C4-2B (cell line): ENCODE results near the gene ELL2.

ENCODE experiments used
- H3K27ac ChIP-seq: fragments of 450-650 bp; 2 replicates; pipeline ENCODE4 v1.5.1; 2017
- ZFX ChIP-seq: fragments of 450-650 bp; IDR thresholded peaks from 2 replicates; pipeline ENCODE4 v1.6.1; 2017
- TF ChIP-seq, protein P1 (sequence below): fragments of 450-650 bp; conservative IDR thresholded peaks from 2 replicates; pipeline ENCODE4 v1.5.1; 2017; ENCODE audit warnings: mild to moderate bottlenecking

The ELL2 gene

DNA sequence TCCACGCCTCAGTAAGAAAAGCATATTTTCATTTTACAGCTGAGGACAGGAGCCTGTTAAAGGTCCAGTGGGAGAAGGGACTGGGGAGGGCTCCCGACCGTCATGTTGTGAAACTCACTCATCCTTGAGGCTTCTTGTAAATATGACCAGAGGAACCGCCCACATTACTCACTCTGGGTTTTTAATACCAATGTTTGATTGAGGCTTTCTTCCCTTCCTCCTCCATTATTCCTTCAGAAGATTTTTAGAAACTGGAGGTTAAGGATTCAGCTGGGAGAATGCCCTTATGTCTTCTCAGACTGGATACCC is 77.7 kb downstream of the ELL2 start:
- H3K27ac ChIP-seq: no peak overlapping the region

DNA sequence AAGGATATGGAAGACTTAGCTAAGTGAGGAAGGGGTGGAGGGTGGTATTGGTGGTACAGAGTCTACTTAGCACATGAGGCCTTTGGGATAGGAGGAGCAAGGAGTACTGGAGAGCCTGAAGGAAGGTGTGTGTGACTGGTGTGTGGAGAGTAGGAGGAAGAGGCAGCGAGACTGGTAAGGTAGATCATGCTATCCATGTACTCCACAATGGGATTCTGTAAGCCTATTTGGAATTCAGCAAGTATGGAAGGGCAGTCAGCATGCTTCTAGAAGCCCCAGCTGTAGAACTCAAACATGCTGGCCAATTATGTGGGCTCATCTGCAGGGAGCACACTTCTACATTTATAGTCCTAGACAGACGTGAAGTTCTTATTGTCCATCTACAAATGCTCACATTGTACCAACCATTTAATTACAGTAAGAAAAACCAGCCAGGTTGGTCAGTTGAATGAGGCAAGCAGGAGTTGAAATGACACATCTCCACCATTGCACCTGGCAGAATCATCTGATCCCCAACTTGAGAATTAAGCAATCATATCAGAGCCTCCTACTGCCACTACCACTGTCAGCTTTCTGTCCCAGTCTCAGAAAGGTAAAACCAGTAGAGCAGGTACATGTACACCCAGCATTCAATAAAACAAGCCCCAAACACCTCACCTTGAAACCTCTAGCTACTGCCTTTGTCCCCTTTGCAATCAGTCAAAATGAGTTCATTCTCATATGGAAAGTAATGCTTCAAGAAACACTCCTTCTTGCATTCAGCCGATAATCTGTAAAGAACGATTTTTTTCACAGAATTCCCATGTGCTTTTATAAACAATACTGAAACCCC is 78.2 kb downstream of the ELL2 start:
- TF ChIP-seq, protein P1, sequence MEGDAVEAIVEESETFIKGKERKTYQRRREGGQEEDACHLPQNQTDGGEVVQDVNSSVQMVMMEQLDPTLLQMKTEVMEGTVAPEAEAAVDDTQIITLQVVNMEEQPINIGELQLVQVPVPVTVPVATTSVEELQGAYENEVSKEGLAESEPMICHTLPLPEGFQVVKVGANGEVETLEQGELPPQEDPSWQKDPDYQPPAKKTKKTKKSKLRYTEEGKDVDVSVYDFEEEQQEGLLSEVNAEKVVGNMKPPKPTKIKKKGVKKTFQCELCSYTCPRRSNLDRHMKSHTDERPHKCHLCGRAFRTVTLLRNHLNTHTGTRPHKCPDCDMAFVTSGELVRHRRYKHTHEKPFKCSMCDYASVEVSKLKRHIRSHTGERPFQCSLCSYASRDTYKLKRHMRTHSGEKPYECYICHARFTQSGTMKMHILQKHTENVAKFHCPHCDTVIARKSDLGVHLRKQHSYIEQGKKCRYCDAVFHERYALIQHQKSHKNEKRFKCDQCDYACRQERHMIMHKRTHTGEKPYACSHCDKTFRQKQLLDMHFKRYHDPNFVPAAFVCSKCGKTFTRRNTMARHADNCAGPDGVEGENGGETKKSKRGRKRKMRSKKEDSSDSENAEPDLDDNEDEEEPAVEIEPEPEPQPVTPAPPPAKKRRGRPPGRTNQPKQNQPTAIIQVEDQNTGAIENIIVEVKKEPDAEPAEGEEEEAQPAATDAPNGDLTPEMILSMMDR: no peak
- TF ChIP-seq ZFX: no peak
- H3K27ac ChIP-seq: no peak overlapping the region

More for the DNA sequence above, 77.7 kb downstream of the ELL2 start:
- TF ChIP-seq ZFX: no peak
- TF ChIP-seq, protein P1: no peak

DNA sequence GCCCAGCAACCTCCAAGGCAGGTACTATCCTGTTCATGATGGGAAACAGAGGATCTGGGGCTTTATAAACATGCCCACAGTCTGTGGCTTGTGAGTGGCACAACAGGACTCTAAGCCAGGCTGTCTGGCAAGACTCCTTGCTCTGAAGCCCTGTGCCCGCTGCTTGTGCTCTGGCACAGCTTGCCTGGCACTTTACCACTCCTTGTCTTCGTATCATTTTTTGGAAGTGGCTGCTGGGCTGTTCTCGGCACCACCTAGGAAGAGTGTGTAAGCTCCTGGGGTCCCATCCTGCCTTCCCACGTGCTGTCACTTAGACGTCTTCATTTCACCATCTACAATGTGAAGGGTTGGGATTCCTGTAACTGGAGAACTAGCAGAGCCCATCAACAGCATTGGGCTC is 79.8 kb downstream of the ELL2 start:
- no peak overlapping the region for H3K27ac ChIP-seq
- TF ChIP-seq, protein P1: no peak
- no peak for TF ChIP-seq ZFX

DNA sequence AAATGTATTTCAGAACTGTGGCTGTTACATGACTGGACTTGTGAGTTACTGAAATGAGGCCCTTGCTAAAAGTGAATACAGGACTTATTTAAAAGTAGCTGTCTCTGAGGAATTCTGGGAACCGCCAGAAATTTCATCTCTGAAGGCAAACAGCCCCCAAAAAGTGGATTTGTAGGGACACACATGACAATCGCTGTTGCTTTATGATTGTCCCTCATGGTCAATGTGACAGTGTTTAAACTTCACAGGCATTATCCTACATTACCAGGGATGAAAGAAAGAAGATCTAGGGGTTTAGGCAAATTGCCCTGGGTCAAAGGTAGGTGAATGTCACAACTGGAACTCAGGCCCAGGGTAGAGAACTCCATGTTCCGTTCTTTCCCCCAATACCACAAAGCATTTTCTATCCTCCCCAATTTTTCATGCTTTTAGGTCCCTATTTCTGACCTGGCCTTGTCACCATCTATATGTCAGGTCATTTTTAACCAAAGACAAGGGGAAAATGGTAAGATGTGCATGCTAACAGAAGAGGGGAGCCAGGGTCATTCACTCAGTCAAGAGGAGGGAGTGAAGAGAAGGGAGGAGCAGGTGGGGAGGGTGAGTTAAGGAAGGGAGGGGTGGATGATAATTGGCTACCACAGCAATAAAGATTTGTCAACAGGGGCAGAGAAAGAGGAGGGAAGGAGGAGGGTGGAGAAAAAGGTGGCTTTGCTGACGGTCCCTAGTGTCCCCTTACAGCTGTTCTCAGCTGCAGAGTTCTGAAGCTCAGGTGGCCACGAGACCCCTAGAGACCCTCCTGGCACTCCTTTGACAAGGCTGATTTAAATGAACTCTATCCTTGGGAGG is 81.3 kb downstream of the ELL2 start:
- TF ChIP-seq ZFX: no peak
- TF ChIP-seq, protein P1: no peak
- peak overlapping the region; percentile 54 for H3K27ac ChIP-seq

DNA sequence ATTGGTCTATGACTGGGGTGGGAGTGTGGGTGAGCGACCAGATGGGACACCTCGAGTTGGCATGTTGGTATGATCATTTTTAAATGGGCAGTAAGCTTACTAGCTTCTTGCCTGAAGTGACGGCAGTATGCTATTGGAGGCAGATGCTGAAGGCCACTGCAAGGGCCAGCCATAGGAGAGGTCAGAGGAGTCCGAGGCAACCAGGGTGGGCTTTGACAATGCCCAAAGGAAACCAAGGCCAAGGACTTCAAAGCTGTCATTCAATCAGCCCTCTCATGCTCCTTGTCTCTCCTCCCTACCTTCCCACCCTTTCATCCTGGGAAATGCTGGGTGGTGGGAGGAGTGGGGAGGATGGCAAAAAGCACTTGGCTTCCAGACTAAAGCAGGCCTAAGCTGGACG is 82.0 kb downstream of the ELL2 start:
- H3K27ac ChIP-seq: peak overlapping the region; percentile 54
- TF ChIP-seq ZFX: no peak
- TF ChIP-seq, protein P1: no peak

DNA sequence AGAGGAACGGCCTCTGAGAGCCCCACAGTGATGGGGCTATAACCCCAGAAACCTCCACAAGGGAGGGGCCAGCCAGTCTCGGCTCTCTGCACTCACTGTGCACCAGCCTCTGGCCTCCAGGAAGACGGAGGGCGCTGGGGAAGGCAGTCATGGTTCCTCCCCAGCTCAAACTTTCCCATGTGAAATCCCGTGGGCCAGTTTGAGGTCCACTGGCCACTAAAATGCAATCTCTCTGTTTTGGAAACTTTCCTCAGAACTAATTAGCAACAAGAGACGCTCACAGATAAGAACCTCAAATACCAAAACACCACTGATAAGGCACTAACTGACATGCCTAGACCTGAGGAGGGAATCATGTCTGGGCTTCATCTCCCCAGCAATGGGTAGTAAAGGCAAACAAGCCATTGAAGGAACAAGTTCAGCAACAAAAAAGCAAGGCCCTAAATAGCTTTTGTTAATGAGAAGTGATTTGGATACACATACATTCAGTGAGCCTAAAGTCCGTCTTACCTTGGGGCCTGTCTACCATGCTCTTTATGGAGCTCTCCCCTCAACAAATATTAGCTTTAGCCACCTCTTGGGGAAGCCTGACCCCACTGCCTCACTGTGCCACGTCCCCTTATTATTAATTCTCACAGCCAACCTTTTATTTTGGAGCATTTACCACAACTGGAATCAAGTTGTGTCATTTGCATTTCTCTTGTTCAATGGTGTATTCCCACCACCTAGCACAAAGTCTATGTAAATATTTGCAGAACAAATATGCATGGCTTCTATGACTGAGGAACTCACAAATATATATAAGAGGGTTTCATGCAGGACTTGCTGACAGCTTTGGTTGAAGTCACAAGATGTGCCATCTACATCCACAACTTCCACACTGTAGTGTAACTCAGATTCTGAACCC is 83.0 kb downstream of the ELL2 start:
- peak overlapping the region; percentile 54 for H3K27ac ChIP-seq
- TF ChIP-seq, protein P1: no peak
- TF ChIP-seq ZFX: no peak
